GM19463 (cell line): ENCODE data around the gene NUP210.
"Not testable (repeated sequence)": the region's sequence is repeated elsewhere in the genome, so short reads cannot be mapped to it uniquely, and the experiment has no call there.

Source experiments
- ATAC-seq: cut with Tn5 transposase; IDR thresholded peaks from one replicate; pipeline ENCODE4 v1.9.1; 2021; ENCODE audit warnings: mild to moderate bottlenecking, moderate library complexity; ENCODE audit not compliant: unreplicated experiment

Gene NUP210

DNA sequence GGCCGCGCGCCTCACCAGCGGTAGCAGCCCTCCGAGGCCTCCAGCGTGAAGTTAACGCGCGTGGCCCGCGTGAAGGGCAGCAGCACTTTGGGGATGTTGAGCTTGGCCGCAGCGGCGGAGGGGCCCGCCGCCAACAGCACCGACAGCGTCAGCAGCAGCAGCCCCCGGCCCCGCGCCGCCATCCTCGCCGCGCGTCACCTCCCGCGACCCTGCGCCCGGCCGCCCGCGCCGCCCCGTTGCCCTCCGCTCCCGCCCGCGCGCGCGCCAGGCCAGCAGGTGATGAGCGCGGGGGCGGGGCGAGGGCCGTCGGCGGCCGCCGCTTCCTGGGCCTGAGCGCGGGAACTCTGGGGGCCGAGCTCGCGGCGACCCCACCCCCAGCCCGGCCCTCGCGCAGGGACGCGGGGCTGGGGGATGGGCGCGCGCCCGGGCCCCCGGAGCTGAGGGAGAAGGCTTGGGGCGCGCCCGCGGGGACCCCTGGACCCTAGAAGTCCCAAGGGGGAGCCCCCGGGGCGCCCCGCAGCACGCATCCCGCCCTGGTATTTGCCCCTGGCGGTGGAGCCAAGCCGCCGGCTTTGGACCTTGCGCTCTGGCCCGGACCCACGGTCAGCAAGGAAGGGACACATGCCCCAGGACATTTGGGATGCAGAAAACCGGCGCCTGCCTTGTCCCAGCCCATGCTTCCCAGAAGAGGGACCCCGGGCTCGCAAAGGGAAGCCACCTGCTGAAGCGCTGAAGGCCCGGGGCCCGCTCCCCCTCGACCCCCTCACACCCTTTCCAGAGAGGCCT lies at the start of gene NUP210:
TSS of gene NUP210 (minus strand) at position 278 of the 786 bp plus-strand sequence. CDS start at position 182, 96 bp downstream.
- peak; percentile 72 for ATAC-seq

DNA sequence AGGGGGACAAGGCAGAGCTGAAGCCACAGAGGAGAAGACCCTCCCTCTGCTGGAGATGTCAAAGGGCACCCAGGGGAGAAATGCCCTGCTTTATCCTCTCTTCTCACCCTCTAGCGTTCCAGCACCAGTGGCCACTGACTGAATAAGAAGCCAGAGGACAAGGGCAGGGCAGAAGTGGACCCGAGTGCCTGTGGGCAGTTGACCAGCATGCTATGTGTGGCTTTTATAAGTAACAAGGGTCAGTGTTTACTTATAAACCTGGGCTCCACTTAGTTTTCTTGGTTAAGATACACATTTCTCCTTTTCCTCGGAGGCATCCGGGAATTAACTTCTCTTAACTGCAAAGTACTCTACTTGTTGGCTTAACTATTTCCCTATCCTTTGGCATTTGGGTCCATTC lies 46.7 kb upstream of the NUP210 start:
- no peak for ATAC-seq

DNA sequence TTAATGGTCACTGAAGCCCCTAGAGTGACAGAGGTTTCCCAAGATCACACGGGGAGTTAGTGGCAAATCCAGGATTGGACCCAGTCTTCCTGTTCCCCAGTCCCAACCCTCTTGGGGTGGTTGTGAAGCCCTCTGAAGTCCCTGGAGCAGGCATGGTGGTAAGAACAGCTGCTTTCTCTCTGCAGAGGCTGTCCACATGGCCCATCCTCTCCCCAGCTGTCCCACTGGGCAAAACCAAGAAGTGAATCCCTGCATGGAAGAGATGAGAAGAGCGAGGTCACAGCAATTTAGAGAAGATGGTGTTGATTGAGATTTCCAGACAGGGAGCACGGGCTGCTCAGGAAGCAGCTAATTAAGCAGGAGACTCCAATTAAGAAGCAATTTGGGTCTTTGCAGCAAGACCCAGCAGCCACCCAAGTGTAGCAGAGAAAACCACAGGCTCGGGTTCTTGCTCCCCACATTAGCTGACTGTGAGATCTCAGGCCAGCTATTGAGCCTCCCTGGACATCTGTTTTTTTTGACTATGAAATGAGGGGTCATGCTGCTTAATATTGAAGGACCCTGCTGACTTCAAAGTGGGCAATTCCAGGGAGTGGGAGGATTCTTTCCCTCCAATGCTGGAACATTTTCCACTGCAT lies 45.2 kb upstream of the NUP210 start:
- ATAC-seq, result no peak

DNA sequence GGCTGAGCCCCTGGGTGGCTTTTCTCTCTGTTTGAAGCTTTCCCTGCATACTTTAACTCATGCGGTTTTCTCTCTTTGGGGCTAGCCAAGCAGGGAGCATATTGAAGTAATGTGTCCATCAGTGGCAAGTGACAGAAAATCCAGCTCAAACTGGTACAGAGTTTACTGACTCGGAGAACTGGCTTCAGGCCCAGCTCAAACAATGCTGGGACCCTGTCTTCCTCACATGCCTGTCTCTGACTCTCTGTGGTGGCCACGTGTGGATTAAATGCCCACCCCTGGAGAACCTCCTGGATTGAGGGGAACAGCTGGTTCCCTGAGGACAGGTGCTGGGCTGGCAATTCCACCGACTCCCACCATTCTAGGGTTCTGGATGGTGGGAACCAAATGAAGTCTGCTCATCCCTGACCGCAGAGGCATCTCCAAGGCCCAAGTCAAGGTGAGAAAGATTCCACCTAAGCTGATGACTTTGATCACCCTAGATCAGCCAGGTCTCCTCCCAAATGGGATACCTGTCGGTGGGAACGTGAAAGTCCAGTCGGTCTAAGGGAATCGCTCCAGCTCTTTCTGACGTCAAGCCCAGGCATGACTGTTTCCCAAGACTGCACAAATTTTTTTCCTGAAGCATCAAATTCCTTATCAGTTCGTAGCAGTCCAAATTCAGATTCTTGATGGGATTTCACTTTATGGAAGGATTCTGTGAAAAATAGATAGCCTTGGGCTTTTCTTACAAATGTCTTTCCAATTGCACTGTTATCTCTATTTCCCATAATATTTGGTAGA lies 43.7 kb upstream of the NUP210 start:
- no peak for ATAC-seq

DNA sequence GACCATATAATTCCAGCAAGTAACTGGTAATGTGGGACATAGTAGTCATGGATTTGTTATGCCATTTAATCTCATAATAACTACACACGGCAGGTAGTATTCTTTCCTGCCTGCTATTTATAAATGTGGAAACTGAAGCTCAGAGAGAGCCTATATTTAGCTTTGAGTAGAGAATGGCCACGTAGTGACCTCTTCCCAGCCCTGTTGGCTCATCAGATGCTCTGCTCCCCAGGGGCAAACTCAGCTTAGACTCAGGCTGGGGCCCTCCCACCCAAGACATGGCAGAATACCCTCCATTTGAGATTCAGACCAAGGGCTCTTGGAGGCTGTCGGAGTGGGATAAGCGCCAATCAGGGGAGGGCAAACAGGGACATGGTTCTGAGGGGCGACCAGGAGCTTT lies 42.7 kb upstream of the NUP210 start:
- no peak for ATAC-seq

DNA sequence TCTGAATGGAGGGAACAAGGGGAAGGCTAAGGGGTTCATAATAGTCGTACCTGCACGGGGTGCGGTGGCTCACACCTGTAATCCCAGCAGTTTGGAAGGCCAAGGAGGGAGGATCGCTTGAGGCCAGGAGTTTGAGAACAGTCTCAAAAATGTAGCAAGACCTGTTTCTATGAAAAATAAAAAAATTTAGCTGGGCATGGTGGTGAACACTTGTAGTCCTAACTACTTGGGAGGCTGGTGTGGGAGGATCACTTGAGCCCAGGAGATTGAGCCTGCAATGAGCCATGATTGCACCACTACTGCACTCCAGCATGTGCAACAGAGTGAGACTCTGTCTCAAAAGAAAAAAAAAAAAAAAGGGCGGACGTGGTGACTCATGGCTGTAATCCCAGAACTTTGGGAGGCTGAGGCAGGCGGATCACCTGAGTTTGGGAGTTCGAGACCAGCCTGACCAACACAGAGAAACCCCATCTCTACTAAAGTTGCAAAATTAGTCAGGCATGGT lies 42.1 kb upstream of the NUP210 start:
- ATAC-seq, result no peak

DNA sequence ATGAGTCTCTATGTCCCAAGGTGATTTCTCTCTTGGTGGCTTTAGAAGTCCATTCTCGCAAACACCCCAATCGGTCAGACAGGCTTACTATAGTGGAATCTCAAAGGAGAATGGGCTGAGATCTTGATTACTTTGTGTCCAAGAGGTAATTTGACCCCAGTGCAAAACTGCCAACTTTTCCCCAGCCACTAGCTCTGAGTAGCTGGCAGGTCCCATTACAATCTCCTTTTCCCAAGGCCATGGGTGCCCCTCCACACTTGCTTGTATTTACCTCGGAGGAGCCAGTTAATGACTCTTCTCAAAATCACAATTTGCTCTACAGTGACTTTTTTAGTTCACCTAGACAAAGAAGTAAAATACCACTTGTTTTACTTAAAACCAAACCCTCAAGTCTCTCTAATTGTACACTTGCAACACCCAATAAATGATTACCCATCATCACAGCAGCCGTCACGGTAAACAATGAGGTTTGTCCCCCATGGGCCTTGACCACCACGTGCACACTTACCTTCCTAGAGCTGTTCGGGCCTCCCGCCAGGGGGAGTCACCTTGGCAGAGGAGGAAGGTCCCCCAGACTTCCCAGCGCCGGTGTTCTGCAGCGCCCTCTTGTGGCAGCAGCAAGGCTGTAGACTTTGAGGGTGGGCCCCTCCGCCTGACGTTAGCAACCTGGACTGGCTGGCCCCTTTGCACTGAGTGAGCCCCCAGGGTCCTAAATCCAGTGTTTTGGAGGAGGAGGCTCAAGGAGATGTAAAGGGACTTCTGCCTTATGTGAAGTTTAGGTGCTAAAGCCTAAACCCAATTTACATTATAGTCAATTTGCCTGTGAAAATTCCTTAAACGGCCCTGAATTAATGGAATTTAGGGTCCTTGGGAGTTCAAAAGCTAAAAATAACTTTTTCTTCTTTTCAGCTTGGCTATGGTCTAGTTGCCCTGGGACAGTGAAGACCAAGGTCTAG lies 41.3 kb upstream of the NUP210 start:
- peak; percentile 65 for ATAC-seq

DNA sequence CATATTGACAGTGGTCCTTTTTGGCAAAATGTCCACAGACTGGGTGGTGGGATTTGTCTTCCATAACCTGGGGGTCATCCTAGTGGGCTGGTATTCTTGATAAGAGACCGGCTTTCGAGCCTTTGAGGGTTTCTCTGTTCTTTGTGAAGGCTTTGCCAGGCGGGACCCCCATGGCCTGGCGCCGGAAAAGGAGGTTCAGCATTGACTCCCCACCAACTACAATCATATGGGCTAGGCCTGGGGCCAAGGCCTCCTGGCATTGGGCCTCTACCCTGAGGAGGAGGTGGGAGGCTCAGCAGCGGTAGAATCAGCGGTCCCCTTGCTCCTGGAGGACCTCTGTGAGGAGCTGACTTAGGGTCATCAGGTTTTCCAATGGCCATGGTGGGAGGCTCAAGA lies 40.2 kb upstream of the NUP210 start:
- ATAC-seq, result no peak

DNA sequence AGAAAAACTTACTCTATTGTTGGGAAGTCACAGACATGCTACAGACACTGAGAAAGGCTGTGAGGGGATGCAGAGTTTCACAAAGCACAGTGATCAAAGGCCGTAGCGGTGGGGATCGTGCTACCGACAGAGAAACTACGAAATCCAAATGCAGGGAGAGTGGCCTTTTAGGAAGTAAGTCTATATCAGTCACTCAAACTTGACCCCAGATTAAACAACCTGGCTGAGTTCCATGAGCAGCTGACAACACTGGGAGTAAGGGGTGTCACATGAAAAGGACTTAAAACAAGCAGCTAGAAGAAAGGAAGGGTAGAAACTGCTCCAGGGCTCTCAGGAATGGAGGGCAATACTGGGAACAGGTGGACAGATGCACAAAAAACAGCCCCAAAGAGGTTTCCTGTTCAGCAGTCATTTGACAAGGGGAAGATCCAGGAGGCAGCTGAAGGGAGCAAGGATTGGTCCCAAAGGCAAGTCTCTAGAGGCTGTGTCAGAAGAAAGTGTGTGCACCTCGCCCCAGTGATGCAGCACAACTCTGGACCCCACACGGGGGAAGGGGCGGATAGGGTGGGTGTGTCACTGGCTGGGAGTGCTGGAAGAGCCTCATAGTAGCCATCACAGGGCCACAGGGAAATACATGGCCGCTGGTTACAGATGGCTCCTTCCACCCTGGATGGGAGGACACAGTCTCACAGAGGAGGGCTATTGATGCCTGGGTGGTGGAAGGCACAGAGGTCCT lies 39.7 kb upstream of the NUP210 start:
- ATAC-seq, result no peak

DNA sequence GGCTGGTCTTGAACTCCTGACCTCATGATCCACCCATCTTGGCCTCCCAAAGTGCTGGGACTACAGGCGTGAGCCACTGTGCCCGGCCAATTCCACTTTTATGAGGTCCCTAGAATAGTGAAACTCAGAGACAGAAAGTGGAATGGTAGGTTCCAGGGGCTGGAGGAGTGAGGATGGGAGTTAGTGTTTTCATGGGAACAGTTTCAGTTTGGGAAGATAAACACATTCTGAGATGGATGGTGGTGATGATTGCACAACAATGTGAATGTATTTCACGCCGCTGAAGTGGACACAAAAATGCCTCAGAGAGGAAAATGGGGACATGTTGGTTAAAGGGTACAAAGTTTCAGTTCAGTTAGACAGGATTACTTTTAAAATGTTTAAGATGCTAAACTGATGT lies 37.5 kb upstream of the NUP210 start:
- no peak for ATAC-seq

DNA sequence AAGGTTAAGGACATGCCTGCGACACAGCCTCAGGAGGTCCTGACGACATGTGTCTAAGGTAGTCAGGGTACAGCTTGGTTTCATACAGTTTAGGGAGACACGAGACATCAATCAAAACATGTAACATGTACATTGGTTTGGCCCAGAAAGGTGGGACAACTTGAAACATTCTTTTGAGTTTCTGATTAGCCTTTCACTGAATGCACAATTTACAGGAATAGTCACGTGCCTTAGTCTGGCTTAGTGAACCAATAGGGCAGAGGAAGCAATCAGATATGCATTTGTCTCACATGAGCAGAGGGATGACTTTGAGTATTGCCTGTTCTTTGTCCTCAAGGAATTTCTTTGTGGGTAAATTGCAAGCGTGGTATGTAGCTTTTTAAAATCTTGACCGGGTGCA lies 35.5 kb upstream of the NUP210 start:
- no peak for ATAC-seq

DNA sequence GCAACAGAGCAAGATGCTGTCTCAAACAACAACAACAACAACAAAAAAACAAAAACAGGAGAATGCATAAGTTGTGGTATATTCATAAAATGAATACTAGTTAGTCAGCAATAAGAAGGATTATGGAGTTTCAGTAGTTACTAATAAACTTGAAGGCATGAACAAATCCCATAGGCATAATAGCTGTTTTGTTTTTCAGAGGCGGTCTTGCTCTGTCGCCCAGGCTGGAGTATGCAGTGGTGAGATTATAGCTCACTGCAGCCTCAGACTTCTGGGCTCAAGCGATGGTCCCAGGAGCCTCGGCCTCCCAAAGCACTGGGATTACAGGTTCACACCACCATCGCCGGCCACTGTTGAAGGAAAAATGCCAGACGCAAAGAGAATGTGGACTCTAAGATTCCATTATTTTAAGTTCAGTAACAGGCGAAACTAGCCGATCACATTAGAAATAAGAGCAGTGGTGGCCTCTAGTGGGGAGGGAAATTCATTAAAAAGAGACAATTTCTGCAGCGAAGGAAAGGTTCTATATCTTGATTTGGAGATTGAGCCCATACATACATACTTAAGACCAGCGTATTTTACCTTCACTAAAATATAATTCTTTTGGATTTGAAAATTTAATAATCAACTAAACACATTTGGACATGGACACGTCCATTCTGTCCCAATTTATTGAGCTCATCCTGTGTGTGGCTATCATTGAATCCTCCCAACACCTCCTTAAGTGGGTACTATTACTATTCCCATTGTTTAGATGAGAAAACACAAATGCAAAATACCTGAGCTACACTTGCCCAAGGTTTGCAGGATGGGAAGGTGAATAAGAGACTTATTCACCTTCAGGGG lies 32.6 kb upstream of the NUP210 start:
- ATAC-seq, result no peak

DNA sequence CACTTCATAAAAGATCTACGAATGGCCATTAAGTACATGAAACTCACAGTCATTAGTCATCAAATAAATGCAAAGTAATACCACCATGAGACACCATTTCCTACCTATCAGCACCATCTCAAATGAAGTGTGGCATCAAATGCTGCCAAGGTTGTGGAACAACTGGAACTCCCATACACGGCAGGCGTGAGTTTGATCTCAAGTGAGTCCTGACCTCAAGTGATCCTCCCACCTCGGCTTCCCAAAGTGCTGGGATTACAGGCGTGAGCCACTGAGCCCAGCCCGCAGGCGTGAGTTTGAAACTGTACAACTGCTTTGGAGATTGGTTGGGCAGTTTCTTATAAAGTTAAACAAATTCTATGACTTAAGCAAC lies 31.2 kb upstream of the NUP210 start:
- ATAC-seq, result no peak

DNA sequence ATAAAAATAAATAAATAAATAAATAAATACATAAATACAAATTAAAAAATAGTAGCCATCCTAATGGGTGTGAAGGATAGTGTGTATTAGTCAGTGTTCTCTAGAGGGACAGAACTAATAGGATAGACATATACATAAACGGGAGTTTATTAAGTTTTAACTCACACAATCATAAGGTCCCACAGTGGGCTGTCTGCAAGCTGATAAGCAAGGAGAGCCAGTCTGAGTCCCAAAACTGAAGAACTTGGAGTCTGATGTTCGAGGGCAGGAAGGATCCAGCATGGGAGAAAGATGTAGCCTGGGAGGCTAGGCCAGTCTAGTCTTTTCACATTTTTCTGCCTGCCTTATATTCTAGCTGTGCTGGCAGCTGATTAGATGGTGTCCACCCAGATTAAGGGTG lies 22.8 kb upstream of the NUP210 start:
- ATAC-seq, result not testable (repeated sequence)

DNA sequence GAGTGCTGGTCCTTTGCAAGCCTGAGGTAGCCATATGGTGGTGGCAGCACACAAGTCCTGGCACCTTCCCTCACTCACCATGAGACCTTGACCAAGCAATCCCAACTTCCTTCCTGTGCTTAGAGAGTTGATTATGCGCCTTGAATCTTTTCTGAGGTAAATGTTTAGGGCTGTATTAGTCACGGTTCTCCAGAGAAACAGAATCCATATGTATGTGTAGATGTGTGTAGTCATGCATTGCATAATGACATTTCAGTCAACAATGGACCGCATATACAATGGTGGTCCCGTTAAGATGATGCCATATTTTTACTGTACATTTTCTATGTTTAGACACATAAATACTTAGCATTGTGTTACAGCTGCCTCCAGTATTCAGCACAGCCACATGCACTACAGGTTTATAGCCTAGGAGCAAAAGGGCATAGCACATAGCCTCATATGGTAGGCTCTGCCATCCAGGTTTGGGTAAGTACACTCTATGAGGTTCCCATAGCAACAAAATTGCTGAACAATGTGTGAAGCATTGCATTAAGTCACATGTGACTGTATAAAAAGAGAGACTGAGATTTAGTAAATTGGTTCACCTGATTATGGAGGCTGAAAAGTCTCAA lies 20.2 kb upstream of the NUP210 start:
- ATAC-seq, result no peak

DNA sequence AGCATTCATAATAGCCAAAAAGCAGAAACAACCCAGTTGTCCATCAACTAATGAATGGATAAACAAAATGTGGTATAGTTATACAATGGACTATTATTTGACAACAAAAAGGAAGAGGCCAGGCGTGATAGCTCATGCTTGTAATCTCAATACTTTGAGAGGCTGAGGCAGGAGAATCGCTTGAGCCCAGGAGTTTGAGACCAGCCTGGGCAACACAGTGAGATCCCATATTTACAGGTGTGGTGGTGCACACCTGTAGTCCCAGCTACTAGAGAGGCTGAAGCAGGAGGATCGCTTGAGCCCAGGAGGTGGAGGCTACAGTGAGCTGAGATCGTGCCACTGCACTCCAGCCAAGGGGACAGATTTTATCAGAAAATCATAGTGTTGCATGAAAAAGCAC lies 16.1 kb upstream of the NUP210 start:
- ATAC-seq, result not testable (repeated sequence)

DNA sequence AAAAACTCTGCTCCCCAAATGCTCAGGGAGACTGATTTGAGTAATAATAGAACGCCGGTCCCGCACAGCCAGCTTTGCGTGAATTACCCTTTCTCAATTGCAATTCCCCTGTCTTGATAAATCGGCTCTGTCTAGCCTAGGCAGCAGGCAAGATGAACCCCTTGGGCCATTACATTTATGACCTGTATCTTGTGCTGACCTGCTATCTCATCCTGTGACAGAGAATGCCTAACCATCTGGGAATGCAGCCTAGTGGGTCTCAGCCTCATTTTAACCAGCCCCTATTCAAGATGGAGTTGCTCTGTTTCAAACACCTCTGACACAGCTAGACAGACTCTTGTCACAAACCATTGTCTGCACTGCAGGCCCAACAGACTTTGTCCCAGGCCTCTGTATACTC lies 13.8 kb upstream of the NUP210 start:
- ATAC-seq, result no peak

DNA sequence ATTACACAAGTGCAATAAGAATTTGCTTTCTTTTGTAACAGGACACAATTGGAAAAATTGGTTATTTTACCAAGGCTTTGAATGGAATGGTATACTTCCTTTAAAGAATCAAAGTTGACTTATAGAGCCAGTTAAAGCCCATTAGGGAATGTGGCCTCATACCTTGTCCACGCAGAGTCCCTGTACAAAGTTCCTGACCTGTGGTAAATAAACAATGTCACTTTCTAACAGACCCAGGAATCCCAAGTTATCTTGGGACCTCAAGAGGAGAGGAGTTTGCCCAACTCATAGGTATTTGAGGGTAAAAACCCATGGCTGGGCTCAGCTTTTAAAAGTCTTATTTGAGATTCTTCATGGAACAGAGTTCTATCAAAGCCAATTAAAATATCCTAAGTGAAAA lies 12.0 kb upstream of the NUP210 start:
- no peak for ATAC-seq
